HG02970 (cell line): Measurements from ENCODE around the gene NAGA.

Experiments used
- ATAC-seq: cut with Tn5 transposase; IDR thresholded peaks from one replicate; pipeline ENCODE4 v1.9.1; 2021; ENCODE audit warnings: mild to moderate bottlenecking, moderate library complexity, moderate number of reproducible peaks; ENCODE audit not compliant: unreplicated experiment, low FRiP score

NAGA gene

DNA sequence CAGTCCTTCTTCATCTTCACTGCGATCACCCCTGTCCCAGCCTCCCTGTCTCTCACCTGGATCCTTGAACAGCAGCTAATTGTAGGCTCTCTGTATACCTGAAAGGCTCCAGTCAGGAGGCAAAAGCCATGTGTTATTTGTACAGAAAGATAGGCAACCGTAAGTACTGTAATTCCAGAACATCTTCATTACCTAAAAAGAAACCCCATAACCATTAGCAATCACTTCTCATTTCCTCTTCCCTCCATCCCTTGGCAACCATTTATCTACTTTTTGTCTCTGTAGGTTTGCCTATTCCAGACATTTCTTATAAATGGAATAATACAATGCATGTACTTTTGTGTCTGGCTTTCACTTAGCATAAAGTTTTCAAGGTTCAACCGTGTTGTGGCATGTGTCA lies 17.8 kb downstream of the NAGA start:
- ATAC-seq, result no peak

DNA sequence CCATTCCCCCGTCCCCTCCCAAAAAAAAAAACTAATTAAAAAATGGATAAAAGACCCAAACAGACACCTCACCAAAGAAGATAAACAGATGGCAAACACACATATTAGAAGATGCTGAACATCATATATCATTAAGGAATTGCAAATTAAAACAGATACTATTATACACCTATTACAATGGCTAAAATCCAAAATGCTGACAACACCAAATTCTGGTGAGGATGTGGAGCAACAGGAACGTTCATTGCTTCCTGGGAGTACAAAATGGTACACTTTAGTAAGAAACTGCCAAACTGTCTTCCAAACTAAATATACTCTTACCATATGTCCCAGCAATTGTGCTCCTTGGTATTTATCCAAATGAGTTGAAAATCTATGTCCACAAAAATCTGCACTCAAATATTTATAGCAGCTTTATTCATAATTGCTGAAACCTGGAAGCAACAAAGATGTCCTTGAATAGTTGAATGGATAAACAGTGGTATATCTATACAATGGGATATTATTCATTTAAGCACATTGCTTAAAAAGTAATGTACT lies 19.9 kb downstream of the NAGA start:
- no peak for ATAC-seq

DNA sequence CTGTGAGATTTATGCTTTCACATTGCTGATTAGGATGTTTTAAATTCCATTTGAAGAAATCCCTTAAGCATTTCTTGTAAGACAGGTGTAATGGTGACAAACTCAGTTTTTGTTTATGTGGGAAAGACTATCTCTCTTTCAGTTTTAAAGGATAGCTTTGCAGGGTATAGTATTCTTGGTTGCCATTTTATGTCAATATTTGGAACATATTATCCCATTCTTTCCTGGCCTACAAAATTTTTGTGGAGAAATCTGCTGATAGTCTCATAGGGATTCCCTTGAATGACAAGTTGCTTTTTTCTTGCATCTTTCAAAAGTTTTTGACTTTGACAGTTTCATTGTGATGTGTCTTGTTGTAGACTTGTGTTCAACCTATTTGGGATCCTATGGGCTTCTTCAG lies 28.8 kb downstream of the NAGA start:
- no peak for ATAC-seq

DNA sequence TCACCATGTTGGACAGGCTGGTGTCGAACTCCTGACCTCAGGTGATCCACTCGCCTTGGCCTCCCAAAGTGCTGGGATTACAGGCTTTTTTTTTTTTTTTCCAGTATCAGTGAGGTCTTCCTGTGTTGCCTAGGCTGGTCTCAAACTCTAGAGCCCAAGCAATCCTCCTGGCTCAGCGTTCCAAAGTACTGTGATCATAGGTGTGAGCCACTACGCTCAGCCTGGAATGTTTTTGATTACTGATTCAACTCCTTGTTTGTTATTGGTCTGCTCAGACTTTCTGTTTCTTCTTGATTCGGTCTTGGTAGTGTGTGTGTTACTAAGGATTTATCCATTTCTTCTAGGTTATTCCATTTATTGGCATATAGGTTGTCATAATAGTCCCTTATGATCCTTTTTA lies 31.3 kb downstream of the NAGA start:
- no peak for ATAC-seq

DNA sequence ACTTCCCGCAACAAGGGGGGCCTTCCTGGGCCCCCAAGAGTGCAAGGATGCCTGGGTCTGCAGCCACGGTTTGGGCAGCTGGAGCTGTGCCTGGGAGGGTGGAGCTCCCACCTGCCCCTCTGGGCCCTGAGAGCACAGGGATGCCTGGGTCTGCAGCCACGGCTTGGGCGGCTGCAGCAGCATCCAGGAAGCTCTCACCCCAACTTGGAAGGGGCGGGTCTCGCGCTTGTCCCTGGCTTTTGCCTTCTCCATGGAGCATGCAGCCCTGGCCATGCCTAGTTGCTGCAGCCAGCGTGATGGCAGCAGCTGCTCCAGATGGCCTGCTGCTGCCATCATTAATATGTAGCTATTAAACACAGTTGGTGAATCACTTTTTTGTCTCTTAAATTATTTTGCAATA lies 35.4 kb downstream of the NAGA start:
- no peak for ATAC-seq

DNA sequence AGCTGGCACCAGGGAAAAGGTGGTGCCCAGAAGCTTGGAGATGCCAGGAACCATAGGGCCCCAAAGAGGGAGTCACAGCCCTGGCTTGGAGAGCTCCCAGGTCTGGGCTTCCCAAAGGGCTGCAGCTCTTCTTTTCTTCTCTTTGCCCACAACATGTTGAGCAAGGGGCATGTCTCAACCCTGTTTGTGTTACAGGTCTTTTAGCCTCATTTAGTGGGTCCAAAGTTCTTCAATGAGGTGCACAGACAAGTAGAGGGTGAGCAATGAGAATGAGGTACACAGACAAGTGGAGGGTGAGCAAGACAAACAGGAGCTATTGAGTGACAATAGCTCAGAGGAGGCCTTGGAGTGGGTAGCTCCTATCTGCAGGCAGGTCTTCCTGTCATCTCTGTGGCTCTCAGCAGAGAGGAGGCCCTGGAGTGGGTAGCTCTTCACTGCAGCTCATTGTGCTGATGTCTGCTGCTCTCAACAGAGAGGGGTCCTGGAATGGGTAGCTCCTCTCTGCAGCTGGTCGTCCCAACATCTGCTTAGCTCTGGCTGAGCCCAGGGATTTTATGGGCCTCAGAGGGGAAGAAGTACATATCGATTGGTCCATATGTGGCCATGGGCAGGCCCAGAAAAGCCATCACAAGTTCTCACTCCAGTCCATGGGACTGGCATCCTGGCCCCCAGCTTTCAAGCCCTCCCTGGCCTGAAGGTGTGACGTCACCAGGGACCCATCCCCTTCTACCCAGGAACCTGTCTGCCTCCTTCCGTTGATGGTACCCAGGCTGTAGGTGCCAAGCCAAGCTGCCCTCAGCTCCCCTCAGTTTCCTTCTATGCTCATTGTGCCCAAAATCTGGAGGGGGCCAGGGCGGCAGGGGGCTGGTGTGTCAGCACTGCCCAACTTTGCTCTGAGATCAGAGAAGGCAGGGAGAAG lies 37.1 kb downstream of the NAGA start:
- no peak for ATAC-seq

DNA sequence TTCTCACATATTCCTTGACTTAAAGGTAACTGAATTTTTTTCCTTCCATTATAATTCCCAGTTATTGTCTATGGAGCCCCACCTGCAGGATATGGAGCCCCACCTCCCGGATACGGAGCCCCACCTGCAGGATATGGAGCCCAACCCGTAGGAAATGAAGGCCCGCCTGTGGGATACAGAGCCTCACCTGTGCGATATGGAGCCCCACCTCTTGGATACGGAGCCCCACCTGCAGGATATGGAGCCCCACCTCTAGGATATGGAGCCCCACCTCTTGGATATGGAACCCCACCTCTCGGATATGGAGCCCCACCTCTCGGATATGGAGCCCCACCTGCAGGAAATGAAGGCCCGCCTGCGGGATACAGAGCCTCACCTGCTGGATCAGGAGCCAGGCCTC lies 43.9 kb downstream of the NAGA start:
- ATAC-seq, result no peak

DNA sequence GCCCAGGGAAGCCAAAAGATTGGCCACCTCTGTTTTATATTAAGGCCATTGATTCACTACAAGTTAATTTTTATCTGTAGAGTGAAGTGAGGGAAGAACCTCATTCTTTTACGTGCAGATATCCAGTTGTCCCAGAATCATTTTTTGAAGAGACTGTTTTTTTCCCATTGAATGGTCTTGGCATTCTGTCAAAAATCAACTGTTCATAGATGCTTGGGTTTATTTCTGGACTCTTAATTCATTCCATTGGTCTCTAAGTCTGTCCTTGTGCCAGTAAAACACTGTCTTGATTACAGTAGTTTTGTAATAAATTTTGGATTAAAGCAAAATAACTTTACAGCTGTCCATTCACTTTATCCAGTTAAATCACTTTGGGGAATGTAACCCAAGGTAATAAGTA lies 45.2 kb downstream of the NAGA start:
- ATAC-seq, result no peak

DNA sequence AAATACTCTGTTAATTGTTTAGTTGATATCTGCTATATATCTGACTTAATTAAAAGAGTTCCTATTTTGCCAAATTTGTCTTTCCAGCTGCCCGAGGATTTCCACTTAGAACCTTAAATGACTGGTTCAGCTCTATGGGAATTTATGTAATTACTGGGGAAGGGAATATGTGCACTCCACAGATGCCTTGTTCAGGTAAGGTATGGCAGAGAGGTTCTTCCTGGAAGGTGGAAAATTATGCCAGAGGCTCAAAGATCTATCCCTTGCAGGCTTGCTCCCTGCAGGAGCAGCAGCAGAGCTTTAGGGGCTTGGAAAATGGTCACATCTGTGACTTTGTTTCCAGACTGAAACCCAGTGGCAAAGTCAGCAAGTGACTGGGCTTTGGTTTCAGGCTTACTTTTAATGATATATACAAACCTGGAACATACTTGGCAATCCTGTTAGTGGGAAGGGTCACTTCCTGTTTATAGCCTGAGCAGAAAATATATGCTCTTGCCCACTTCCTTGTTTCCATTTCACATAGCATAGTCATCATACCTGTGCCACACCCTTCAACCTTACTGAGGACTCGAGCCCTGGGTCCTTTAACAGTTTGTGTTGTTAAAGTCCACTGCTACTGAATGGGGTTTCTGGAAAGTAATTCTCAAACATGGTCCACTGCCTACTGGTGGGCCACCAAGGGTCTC lies 48.3 kb downstream of the NAGA start:
- no peak for ATAC-seq

DNA sequence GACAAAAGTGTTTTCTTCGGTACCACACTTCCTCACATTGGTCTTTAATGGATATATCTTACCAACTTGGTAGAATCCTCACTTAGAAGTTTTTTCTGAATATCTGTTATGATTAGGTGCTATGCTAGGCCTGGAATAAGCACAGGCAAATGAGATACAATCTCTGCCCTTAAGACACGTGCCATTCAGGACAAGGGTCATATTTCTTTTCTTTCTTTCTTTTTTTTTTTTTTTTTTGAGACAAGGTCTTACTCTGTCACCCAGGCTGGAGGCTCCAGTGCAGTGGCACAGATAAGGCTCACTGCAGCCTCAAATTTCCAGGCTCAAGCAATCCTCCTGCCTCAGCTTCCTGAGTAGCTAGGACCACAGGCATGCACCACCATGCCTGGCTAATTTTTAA lies 49.0 kb downstream of the NAGA start:
- ATAC-seq, result no peak

DNA sequence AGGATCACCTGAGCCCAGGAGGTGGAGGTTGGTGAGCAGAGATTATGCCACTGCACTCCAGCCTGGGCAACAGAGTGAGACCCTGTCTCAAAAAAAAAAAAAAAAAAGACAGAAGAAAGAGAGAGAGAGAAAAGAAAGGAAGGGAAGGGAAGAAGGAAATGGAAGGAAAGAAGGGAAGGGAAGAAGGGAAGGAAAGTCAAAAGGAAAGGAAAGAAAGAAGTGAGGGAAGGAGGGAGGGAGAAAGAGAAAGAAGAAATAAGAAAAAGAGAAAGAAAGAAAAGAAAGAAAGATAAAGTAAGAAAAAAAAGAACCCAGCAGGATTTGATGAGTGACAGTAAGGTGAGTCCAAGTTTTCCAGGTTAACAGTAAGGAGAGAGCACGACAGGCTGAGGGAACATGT lies 52.4 kb downstream of the NAGA start:
- no peak for ATAC-seq

DNA sequence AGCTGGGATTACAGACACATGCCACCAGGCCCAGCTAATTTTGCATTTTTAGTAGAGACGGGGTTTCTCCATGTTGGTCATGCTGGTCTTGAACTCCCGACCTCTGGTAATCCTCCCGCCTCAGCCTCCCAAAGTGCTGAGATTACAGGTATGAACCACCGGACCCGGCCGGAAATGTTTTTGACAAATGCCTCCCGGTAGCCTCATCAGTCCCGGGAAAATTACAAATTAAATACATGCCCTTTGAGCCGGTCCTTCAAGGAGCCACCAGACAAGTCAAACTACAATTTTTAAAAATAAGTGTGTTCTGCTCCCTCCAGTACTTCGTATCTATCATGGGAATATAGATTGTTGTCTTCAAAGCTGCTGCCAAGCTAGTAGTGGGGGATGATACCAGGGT lies 54.5 kb downstream of the NAGA start:
- ATAC-seq, result no peak

DNA sequence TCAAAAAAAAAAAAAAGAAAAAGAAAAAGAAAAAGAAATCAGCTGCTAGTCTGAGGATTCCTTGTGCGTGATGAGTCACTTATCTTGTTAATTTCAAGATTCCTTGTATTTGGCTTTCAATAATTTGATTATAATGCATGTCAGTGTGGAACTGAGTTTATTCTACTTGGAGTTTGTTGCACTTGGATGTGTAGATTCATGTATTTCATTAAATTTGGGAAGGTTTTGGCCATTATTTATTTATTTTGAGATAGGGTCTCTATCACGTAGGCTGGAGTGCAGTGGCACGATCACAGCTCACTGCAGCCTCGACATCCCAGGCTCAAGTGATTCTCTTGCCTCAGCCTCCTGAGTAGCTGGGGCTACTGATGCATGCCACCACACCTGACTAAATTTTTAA lies 57.2 kb downstream of the NAGA start:
- ATAC-seq, result no peak

DNA sequence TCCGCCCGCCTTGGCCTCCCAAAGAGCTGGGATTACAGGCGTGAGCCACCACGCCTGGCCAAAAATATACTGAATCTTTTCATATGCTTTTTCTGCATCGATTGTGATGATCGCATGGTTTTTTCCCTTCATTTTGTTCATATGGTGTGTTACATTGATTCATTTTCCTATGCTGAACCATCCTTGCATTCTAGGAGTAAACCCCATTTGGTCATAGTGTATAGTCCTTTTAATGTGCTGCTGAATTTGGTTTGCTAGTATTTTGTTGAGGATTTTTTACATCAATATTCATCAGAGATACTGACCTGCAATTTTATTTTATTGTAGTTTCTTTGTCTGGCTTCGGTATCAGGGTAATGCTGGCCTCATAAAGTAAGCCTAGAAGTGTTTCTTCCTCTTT lies 59.8 kb downstream of the NAGA start:
- ATAC-seq, result no peak
